Measurements from ENCODE around the gene HIPK3. TPM values are rescaled to one million over a fixed set of nuclear protein-coding genes. Genes with fewer than 3 reads are reported as not detected.
"Not testable (repeated sequence)": the region's sequence is repeated elsewhere in the genome, so short reads cannot be mapped to it uniquely, and the experiment has no call there.

HIPK3 gene
- total RNA-seq, 1 donor from 2014 or later, result 302 TPM

- peak; percentile 96 for DNase-seq (ENCODE audit: low spot score)
- intact Hi-C loops (cut with DNase I), result loop anchor here (2.0 to 5.0 kb wide), 5 partner anchors 34 to 479 kb away; partner anchors contain the start of genes C11orf91, CD59 and CSTF3
Measured at GRCh38 chr11:33257897-33258630, 883 bp downstream of the HIPK3 start.

DNA sequence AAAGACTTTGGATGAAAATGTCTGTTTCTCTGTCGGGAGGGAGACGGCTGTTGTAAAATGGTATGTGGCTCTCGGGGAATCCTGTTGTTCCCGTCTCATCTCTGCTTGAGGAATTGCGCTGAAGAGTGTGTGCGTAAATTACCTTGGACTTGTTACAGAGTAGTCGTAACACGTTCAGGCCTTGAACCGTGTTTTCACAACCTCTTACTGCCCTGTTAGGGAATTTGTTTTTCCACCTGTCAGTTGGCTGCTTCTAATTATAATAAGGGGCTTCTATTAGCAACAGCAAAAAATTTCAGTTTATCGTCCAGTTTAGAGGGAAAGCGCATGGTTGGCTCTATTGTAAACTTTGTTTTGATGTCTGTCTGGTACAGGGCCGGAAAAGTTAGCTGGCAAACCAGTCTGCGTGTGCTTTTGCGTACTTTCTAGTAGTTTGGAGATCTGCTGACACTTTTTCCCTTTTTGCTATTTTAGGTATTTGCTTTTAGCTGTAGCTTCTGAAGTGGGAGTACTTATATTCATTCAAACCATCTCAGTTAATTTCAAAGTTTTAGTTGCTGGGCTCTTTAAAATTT, 1.5 kb downstream of the HIPK3 start:
- intact Hi-C loops (cut with DNase I), result loop anchor here (5.0 kb wide), 4 partner anchors 34 to 479 kb away; partner anchors contain the start of genes C11orf91 and CD59
- no peak for DNase-seq (ENCODE audit: low spot score)

- intact Hi-C loops (cut with DNase I), result loop anchor here (5.0 kb wide), 4 partner anchors 32 to 477 kb away; partner anchors contain the start of genes C11orf91 and CD59
- DNase-seq (ENCODE audit: low spot score), result no peak
Measured at GRCh38 chr11:33259869-33260268, 2.7 kb downstream of the HIPK3 start.

GRCh38 chr11:33261350-33261749, 4.2 kb downstream of the HIPK3 start:
- intact Hi-C loops (cut with DNase I); DNase-seq (ENCODE audit: low spot score): not testable (repeated sequence)

DNA sequence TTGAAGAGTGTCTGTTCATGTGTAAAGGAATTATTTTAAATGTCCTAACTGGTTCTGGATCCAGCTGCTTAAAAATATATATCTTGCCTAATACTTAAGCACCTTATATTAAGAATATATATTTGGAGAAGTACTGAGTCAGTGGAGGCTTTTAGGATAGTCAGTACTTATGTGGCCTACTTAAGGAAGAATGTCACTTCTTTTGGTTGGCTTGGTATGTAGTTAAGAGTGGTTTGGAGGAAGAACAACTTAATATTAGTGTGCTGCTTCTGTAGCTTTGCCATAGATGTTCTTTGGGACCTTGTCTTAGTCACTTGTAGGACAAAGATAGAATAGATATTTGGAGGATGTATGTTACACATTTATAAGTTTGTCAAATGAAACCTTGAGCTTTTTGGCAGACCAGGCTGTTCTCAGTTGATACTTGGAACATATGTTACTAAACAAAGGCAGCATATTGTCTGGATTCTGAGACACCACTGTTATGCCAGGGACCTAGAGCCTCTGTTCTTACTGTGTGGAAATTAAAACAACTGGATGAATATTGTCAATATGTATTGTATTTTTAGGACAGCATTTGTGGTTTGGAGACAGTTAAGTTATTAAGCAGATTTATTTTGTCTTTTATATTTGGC, 4.9 kb downstream of the HIPK3 start:
- intact Hi-C loops (cut with DNase I), result no loop called here
- DNase-seq (ENCODE audit: low spot score), result no peak

DNA sequence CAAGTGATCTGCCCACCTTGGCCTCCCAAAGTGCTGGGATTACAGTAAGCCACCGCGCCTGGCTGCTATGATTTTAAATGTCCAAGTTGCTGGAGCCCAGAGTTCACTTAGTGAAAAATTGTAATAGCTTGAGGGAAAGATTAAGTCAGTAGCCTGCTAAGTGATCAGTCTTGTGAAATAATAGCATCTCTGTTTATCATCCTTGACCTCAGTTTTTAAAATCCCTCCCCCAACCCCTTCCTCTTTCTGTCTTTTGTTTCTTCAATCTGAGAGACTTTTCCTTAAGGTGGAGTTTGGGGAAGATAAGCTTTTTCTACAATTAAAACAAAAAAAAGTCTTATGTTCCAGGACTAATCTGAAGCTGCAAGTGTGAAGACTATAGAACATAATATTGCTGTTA, 6.4 kb downstream of the HIPK3 start:
- intact Hi-C loops (cut with DNase I), result no loop called here
- no peak for DNase-seq (ENCODE audit: low spot score)

- intact Hi-C loops (cut with DNase I), result no loop called here
- DNase-seq (ENCODE audit: low spot score), result no peak
Measured at GRCh38 chr11:33264926-33265325, 7.7 kb downstream of the HIPK3 start.

DNA sequence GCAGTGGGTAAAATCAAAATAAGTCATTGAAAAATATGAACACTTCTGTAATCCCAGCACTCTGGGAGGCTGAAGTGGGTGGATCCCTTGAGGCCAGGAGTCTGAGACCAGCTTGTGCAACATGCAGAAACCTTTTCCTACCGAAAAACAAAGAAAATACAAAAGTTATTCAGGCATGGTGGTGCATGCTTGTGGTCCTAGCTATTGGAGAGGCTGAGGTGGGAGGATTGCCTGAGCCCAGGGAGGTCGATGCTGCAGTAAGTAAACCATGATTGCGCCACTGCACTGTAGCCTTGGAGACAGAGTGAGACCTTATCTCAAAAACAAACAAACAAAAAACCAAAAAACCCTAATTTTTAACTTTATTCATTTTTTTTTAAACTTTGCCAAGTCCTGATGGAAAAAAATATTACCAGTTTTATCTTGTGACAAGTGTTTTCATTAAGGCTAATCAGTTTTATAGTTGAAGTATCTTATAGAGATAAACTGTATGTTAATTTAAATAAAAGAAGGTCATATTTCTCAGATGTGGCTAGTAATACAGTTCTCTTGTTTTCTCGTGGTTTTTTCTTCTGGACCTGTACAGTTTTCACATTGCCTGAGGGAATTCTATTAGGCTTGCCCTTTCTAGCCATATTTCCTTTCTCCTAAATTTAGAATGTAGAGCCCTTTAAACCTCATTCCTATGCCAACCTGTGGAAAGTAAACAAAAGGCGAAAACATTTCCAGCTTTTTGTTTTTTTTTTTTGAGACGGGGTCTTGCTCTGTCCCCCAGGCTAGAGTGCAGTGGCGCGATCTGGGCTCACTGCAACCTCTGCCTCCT, 9.4 kb downstream of the HIPK3 start:
- intact Hi-C loops (cut with DNase I), result no loop called here
- DNase-seq (ENCODE audit: low spot score), result no peak

GRCh38 chr11:33268945-33269540, 11.9 kb downstream of the HIPK3 start:
- DNase-seq (ENCODE audit: low spot score), result no peak
- intact Hi-C loops (cut with DNase I), result no loop called here

DNA sequence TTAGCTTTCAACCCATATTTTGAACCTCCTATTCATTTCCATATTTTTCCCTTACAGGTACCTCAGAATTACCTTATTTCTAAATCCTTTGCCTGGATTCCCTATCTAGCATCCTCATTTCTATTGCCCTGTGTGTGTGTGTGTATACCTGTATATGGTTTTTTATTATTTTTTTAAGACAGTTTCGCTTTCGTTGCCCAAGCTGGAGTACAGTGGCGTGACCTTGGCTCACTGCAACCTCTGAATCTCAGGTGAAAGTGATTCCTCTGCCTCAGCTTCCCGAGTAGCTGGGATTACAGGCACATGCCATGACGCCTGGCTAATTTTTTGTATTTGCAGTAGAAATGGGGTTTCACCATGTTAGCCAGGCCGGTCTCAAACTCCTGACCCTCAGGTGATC, 12.6 kb downstream of the HIPK3 start:
- no peak for DNase-seq (ENCODE audit: low spot score)
- intact Hi-C loops (cut with DNase I), result no loop called here

GRCh38 chr11:33271059-33271458, 13.9 kb downstream of the HIPK3 start:
- DNase-seq (ENCODE audit: low spot score), result no peak
- intact Hi-C loops (cut with DNase I), result no loop called here

DNA sequence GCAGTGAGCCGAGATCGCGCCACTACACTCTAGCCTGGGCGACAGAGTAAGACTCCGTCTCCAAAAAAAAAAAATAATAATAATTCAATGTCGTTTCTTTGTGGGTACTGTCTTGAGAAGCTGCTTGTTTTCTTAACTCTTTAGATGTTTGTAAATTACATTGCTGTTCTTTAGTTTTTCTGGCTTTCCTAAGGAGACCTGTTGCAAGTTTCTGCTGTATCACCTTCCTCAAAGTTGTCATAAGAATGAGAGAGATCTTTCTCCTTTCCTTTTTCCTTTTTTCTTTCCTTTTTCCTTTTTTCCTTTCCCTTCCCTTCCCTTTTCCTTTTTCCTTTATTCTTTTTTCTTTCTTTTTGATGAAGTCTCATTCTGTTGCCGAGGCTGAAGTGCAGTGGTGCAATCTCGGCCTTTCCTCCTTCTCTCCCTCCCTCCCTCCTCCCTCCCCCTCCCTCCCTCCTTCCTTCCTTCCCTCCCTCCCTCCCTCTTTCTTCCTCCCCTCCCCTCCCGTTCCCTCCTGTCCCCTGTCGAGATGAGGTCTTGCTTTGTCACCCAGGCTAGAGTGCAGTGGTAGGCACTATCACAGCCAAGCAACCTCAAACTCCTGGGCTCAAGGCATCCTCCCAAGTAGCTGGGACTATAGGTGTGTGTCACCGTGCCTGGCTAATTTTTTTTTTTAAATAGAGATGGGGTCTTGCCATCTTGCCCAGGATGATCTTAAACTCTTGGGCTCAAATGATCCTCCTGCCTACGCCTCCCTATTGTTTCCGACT, 15.3 kb downstream of the HIPK3 start:
- intact Hi-C loops (cut with DNase I), result no loop called here
- no peak for DNase-seq (ENCODE audit: low spot score)

GRCh38 chr11:33273656-33274055, 16.5 kb downstream of the HIPK3 start:
- intact Hi-C loops (cut with DNase I), result no loop called here
- no peak for DNase-seq (ENCODE audit: low spot score)

DNA sequence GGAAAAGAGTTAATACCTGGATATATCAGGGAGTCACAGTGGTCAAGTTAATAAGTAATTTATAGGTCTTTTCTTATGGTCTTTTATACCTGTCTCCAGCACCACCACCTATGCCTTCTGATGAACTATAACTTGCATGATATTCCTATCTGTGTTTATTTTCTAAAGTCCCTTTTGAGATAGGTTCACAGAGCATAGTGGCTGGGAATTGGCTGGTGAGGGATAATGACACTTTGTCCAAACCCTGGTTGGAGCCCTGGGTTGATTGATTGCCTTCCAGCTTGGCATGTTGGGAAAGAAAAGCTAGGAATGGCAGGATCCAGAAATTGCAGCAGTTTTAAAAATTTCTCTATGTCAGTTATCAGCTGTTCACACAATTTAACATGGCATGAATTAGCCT, 23.2 kb downstream of the HIPK3 start:
- no peak for DNase-seq (ENCODE audit: low spot score)
- intact Hi-C loops (cut with DNase I), result no loop called here

DNA sequence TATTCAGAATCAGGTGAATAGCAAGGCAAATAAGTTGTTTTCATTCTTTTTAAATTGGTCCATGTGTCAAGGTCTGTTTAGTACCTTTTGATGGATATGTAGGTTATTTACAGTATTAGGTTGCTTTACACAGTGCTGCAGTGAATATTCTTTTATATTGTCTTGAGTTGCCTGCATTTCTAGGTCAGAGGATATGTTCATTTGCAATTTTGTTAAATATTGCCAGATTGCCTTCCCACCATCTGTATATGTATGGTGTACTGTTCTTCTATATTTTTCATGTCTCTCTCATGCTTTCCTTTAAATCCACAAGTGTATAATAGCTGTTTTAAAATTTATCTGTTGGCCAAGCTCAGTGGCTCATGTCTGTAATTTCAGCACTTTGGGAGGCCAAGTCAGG, 24.6 kb downstream of the HIPK3 start:
- DNase-seq (ENCODE audit: low spot score), result no peak
- intact Hi-C loops (cut with DNase I), result no loop called here

DNA sequence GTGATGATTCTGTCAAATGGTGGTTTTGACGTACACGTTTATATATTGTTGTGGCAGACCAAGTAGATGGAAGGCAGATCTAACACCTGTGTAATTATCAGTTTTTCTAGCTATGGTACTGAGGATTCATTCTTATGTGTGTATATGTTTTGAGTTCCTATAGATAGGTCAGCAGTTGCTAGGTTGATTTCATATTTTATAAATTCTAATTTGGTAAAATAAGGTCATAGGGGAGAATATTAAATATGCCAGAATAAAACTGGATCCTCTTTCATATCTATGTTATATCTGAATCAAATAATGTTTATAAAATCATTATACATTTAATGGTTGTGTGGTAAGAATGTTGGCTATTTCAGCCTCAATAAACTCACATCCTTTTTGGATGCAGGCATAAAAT, 27.6 kb downstream of the HIPK3 start:
- intact Hi-C loops (cut with DNase I), result no loop called here
- no peak for DNase-seq (ENCODE audit: low spot score)

- DNase-seq (ENCODE audit: low spot score), result no peak
- intact Hi-C loops (cut with DNase I), result loop anchor here (5.0 kb wide), 1 partner anchor 33 kb away; the partner anchor contains the start of gene HIPK3
Measured at GRCh38 chr11:33290319-33290718, 33.1 kb downstream of the HIPK3 start.

- intact Hi-C loops (cut with DNase I), result loop anchor here (5.0 kb wide), 1 partner anchor 34 kb away; the partner anchor contains the start of gene HIPK3
- DNase-seq (ENCODE audit: low spot score), result no peak
Measured at GRCh38 chr11:33291004-33291777, 34.0 kb downstream of the HIPK3 start.

Data from cardiac septum (tissue), 1 donor.